SH-SY5Y (cell line): Measurements from ENCODE around the gene EIF3A.

ENCODE experiments used
- GATA2 ChIP-seq: IDR thresholded peaks from 2 replicates; pipeline ENCODE4 v1.6.1; 2011; ENCODE audit warnings: mild to moderate bottlenecking, low read depth, low read length
- GATA3 ChIP-seq: IDR thresholded peaks from 2 replicates; pipeline ENCODE4 v1.6.1; 2011; ENCODE audit warnings: low read depth, mild to moderate bottlenecking, low read length, moderate library complexity

- TF ChIP-seq GATA2 (no peak), GATA3 (no peak)
These were observed 28.8 kb downstream of the EIF3A start for GRCh38 chr10:119051775-119052174.
